ENCODE data around the gene HUNK. TPM values are rescaled to one million over a fixed set of nuclear protein-coding genes. Genes with fewer than 3 reads are reported as not detected.

The HUNK gene
- total RNA-seq, 1 donor from 2014 or later, result 0.64 TPM

GRCh38 chr21:31997191-31997590 lies 124.4 kb downstream of the HUNK start:
- H3K4me3 ChIP-seq, result no peak overlapping the region
- H3K36me3 ChIP-seq, result no peaks in the 10 kb centered on the region
- H3K4me1 ChIP-seq, result no peaks in the 10 kb centered on the region
- intact Hi-C loops (cut with DNase I), result no loop called here
- no peak overlapping the region for H3K27ac ChIP-seq
- H3K27me3 ChIP-seq, result no peaks in the 10 kb centered on the region
- no peak for TF ChIP-seq CTCF (IDR thresholded peaks at IDR 0.05)
- no peak for DNase-seq (ENCODE audit: low spot score in 2 of 2)
- H3K9me3 ChIP-seq, result no peaks in the 10 kb centered on the region

DNA sequence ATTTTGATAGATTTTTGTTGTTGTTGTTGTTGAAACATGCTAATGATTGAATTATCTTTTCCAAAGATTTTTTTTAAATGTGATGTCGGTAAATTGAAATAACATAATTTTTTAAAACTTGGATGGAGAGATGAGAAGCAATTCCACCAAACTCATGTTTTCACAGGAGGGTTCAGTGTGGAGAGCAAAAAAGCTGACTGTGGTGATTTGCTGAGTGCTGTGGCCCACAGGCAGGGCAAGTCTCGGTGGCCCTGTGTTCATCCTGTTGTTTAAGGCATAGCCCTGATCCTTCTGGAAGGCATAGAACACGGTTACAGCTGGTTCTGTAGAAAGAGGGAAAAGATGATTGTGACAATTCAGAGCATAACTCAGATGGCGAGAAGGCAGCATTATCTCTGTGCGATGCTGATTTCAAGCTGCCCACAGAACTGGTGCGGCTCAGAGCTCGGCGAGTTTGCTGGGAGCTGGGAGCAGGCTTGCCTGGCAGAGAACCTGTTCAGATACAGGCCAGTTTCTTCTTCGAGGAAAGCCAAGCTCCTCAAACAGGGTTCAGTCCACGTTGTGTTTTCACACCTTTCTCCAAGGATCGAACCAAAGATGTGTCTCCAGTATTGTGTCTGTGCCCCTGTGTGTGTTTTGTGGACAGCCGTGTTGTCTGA lies 127.1 kb downstream of the HUNK start:
- no peak overlapping the region for H3K4me3 ChIP-seq
- H3K36me3 ChIP-seq, result no peaks in the 10 kb centered on the region
- H3K9me3 ChIP-seq, result no peaks in the 10 kb centered on the region
- intact Hi-C loops (cut with DNase I), result no loop called here
- DNase-seq (ENCODE audit: low spot score in 2 of 2), result no peak
- no peaks in the 10 kb centered on the region for H3K4me1 ChIP-seq
- no peaks in the 10 kb centered on the region for H3K27me3 ChIP-seq
- no peak overlapping the region for H3K27ac ChIP-seq
- no peak for TF ChIP-seq CTCF (IDR thresholded peaks at IDR 0.05)

DNA sequence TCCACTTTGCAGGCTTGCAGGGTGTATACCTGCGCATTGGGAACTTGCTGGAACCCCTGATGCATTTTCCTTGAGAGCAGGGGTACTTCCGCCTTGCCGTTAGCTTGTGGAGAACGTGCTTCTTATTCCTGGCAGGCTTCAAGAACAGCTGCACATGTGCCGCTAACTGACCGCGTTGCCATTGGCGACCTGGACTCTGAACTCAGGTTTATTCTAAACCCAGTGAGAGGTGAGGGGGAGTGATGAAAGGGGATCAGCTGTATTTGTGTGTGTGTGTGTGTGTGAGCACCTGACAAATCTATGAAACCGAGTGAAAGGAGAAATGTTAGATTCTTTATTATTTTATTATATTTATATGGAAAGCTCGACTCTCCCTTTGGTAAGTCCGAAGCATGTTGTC lies 128.6 kb downstream of the HUNK start:
- Histone ChIP-seq H3K4me1 (no peaks in the 10 kb centered on the region), H3K27me3 (no peaks in the 10 kb centered on the region), H3K36me3 (no peaks in the 10 kb centered on the region), H3K27ac (no peak overlapping the region), H3K4me3 (no peak overlapping the region), H3K9me3 (no peaks in the 10 kb centered on the region)
- intact Hi-C loops (cut with DNase I), result no loop called here
- no peak for TF ChIP-seq CTCF (IDR thresholded peaks at IDR 0.05)
- DNase-seq (ENCODE audit: low spot score in 2 of 2), result no peak

DNA sequence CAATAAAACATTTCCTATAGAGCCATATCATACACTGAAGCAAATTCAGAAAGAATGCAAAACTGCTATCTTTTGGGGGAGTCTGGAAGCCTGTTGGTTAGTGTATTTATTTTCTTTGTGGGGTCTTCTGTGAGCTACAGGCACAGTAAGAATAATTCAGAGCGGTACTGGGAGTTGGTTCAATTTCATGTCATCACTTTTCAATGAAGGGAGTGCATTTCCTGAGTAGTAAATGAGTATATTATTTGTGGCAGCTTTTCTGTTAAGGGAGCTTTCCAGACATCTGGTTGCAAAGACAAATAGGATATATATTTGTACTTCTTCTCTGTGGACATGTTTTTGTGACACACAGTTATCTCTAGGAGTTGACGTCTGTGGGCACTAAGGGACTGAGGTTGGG lies 130.6 kb downstream of the HUNK start:
- DNase-seq (ENCODE audit: low spot score in 2 of 2), result no peak
- no peak for TF ChIP-seq CTCF (IDR thresholded peaks at IDR 0.05)

DNA sequence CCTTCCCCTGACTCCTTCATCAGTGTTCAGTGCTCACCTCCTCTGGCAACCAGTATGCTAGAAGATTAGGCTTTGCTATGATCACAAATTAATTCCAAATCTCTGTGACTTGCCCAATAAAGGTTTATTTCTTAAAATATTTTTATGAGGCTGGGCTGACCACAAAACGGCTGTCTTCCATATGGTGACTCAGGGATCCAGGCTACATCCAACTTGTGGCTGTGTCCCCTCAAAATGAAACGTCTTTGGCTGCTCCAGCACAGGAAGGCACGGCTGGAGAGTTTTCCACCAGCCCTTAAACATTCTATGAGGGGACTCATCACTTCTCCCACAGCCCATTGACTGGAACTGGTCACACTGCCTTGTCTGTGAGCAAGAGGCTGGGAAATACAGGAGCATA lies 131.5 kb downstream of the HUNK start:
- intact Hi-C loops (cut with DNase I), result no loop called here

More for the DNA sequence above, 130.6 kb downstream of the HUNK start:
- no peaks in the 10 kb centered on the region for H3K36me3 ChIP-seq
- no peak overlapping the region for H3K4me3 ChIP-seq
- H3K27ac ChIP-seq, result no peak overlapping the region
- H3K9me3 ChIP-seq, result no peaks in the 10 kb centered on the region
- H3K4me1 ChIP-seq, result no peaks in the 10 kb centered on the region
- intact Hi-C loops (cut with DNase I), result no loop called here
- no peaks in the 10 kb centered on the region for H3K27me3 ChIP-seq

More for the DNA sequence above, 131.5 kb downstream of the HUNK start:
- Histone ChIP-seq H3K4me3 (no peak overlapping the region), H3K9me3 (no peaks in the 10 kb centered on the region), H3K36me3 (no peaks in the 10 kb centered on the region), H3K27ac (no peak overlapping the region), H3K4me1 (no peaks in the 10 kb centered on the region), H3K27me3 (no peaks in the 10 kb centered on the region)
- no peak for TF ChIP-seq CTCF (IDR thresholded peaks at IDR 0.05)
- DNase-seq (ENCODE audit: low spot score in 2 of 2), result no peak
